ENCODE data around the gene SLC22A17.

GRCh38 chr14:23401291-23401690 lies 48.6 kb upstream of the SLC22A17 start:
- TF ChIP-seq POLR2A (IDR thresholded peaks at IDR 0.05) = no peak
- no peak for TF ChIP-seq CTCF (IDR thresholded peaks at IDR 0.05)

Data from right lobe of liver (tissue), 4 donors.